Astrocyte (in vitro differentiated cells and primary cell): ENCODE results near the gene CTNND2.

Source experiments
- EZH2 ChIP-seq: IDR thresholded peaks from 2 replicates; pipeline ENCODE4 v1.6.1; 2012; ENCODE audit warnings: mild to moderate bottlenecking, low read length, inconsistent platforms; ENCODE audit not compliant: insufficient read depth
- TF ChIP-seq, protein P1 (sequence below): IDR thresholded peaks from 2 replicates; pipeline ENCODE4 v1.5.1; 2011; ENCODE audit warnings: low read depth, mild to moderate bottlenecking, inconsistent platforms, low read length, moderate library complexity; ENCODE audit not compliant: insufficient read depth

DNA sequence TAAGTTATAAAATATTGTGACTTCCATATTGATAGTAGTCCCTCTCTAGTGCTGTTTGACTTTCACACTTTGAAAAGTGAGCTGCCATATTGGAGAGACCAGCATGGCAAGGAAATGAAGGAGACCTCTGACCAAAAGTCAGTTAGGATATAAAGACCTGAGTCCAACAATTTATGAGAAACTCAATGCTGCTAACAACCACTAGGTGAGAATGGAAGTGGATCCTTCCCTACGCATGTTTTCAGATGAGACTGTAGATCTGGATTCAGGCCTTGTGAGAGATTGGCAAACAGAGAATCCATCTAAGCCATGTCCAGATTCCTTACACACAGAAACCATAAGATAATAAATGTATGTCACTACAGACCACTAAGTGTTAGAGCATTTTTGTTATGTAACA lies 81.6 kb downstream of the CTNND2 start:
- TF ChIP-seq, protein P1, sequence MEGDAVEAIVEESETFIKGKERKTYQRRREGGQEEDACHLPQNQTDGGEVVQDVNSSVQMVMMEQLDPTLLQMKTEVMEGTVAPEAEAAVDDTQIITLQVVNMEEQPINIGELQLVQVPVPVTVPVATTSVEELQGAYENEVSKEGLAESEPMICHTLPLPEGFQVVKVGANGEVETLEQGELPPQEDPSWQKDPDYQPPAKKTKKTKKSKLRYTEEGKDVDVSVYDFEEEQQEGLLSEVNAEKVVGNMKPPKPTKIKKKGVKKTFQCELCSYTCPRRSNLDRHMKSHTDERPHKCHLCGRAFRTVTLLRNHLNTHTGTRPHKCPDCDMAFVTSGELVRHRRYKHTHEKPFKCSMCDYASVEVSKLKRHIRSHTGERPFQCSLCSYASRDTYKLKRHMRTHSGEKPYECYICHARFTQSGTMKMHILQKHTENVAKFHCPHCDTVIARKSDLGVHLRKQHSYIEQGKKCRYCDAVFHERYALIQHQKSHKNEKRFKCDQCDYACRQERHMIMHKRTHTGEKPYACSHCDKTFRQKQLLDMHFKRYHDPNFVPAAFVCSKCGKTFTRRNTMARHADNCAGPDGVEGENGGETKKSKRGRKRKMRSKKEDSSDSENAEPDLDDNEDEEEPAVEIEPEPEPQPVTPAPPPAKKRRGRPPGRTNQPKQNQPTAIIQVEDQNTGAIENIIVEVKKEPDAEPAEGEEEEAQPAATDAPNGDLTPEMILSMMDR: no peak
- no peak for TF ChIP-seq EZH2
